Hepatic stellate cell (primary cell): ENCODE data around the gene KBTBD4.

Experiments
- DNase-seq: peaks from one replicate; pipeline ENCODE4 v3.0.0; 2011; ENCODE audit warnings: low spot score

Gene KBTBD4

DNA sequence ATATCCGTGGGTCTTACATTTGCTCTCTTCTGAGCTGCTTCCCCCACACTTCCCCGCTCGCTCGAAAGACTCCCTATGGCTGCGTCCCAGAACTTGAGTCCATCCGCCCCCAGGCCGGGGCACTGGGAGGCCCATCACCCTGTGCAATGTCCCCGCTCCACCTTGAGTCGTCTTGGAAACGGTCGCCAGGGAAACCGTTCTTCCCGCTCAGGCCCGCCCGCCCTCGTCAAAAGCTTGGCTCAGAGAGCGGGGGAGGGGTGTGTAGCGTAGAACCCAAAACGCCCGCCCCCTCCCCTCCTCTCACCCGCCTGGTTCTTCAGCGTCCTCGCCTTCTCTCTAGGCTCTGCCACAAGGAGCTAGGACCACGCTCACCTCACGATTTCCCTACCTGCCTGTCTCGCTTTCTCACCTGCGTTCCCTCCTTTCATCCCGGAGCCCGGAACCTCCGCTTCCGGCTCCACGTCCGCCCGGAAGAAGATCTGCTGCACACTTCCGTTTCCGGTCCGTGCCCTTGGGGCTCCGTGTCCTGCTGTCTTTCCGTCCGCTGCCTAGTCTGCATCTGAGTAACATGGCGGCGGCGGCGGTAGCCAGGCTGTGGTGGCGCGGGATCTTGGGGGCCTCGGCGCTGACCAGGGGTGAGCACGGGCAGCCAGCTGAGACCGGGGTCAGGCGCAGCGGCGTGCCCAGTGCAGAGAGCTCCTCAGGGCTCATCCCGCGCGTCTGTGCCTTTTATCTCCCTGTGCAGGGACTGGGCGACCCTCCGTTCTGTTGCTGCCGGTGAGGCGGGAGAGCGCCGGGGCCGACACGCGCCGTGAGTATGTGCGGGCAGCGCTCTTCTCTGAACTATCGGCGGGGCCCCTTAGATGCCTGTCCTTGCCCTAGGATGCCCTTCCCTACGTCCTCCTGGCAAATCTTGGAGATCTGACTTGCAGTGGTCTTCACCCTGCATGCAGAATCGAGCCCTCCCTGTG is at the start of gene KBTBD4, which contains the start of gene NDUFS3:
KBTBD4 (minus strand) TSS at position 447 of the 971 bp plus-strand sequence; CDS start at position 428, 19 bp downstream.
NDUFS3 (plus strand) TSS at position 551 of the 971 bp plus-strand sequence; CDS start at position 569, 18 bp downstream.
- DNase-seq: peak; percentile 89

GRCh38 chr11:47628026-47628425 is 49.3 kb upstream of the KBTBD4 start:
- no peak for DNase-seq

- no peak for DNase-seq
These were observed 47.5 kb upstream of the KBTBD4 start for GRCh38 chr11:47626234-47626633.

DNA sequence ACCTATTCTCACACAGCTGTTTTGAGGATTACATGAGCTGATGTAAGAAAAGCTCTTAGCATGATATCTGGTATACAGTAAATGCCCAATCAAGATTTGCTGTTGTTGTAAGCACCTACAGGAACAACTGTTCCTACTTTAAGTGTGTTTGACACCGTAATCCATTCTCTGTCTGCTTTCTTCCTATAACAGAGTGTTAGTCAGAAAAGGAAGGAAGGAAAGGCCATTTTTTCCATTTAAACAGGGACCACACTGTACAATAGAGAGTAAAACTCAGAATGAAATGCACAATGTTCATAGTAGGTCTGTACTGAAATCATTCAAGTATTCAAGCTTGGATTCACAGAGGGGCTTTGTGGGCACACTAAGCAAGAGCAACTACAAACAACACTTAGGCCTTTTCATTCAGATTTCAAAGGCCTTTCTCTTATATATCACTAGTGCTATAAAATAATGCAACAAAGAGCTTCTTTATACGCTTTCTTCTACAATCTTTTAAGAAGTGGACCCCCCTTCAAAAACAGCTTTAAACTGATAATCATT is 42.1 kb upstream of the KBTBD4 start:
- DNase-seq: no peak

GRCh38 chr11:47617417-47617809 is 38.6 kb upstream of the KBTBD4 start:
- DNase-seq: no peak

DNA sequence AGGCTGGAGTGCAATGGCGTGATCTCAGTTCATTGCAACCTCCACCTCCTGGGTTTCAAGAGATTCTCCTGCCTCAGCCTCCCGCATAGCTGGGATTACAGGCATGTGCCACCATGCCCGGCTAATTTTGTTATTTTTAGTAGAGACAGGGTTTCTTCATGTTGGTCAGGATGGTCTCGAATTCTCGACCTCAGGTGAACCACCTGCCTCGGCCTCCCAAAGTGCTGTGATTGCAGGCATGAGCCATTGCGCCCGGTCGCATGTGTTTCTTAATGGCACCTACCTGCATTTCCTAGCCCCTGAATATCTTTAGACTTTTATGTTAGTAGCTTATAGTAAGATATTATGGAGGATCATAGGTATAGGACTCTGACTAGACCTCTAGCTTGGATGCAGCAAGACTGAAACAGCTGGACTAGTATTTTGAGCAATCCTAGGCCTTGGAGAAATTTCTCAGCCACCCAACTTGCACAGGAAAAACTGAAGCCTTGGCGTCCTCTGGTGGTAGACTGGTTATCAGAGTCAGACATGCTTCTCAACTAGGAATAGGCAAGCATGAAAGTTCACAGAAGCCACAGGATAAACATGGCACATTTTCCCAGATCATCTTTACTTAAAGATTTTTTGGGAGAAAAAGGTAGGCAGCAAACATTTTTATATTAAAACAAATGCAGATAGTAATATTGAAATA is 38.1 kb upstream of the KBTBD4 start:
- DNase-seq: peak; percentile 72

DNA sequence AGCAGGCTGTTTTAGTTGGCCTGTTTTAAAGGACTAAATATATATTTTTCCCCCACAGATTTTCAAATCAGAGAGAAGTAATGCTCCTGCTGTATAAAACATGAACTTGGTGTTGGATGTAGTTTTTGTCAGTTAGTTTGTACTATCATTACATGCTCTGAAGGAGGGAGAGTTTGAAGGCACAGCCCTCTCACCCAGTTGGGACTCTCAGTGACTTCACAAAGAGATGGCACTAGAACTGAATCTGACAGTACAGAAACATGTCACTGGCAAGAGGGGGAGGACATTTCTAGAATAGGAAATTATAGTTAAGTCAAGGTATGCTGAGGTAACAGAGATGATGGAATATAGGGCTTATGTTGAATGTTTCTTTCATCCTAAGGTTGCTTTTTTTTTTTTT is 36.5 kb upstream of the KBTBD4 start:
- DNase-seq: no peak

DNA sequence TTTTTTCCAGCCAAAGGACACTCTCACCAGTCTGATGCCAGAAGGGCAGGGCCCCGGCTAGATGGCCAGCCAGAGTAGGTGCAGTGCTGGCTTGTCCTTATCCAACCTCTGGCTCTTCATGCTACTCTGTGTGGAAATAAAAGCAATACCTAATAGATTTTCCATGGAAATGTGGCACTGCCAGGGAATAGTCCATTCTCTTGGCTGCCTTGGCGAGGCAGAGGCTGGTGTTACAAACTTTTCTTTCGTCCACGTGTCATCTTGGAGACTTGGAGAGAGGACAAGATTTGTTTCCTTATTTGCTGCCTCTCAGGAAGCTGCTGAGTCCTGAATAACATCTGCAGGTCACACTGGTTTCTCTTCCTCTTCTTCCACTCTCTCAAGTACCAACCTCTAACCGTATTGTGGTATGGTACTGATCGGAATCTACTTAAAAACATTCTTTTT is 32.6 kb upstream of the KBTBD4 start:
- no peak for DNase-seq

GRCh38 chr11:47609675-47610074 is 30.9 kb upstream of the KBTBD4 start:
- DNase-seq: no peak

GRCh38 chr11:47607380-47607779 is 28.6 kb upstream of the KBTBD4 start:
- DNase-seq: peak; percentile 93

GRCh38 chr11:47606731-47607130 is 28.0 kb upstream of the KBTBD4 start:
- DNase-seq: peak; percentile 46

GRCh38 chr11:47605921-47606320 is 27.2 kb upstream of the KBTBD4 start:
- DNase-seq: no peak

- peak; percentile 66 for DNase-seq
These were observed 24.5 kb upstream of the KBTBD4 start for GRCh38 chr11:47603295-47603694.

GRCh38 chr11:47599902-47600301 is 21.1 kb upstream of the KBTBD4 start:
- DNase-seq: no peak

DNA sequence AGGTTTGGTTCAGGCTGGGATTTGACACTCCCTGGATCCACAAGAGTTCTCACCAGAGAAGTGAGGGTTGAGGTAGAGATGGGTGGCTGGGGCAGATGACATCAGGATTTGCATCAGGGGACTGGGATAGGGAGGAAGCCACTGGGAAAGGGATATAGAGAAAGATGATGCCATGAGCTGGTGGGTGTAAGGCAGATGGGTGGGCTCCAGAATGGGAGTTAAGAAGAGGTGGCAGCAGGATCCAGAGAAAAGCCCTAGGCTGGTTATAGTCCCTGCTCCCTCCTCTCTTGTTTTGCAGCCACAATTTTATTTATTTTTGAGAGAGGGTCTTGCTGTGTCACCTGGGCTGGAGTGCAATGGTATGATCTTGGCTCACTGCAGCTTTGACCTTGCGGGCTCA is 17.2 kb upstream of the KBTBD4 start:
- no peak for DNase-seq

DNA sequence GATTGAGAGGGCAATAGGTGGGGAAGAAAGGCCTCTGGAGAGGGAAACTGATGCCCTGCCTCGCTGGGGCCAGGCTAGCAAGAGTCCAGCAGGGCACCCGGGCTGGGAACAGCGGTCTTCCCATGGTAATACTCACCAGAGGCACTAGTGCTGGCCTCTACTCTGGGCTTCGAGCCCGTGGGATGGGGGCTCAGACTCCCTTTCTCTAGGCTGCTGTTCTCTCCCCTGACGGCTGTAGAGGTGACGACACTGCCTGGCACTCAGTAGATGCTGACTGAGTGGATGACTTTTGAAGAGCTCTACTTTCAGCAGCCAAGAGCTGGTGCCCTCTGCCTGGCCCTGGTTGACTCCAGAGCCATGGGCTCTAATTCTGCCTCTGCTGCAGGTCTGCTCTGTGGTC is 16.3 kb upstream of the KBTBD4 start:
- DNase-seq: no peak

GRCh38 chr11:47593934-47594855 is 15.4 kb upstream of the KBTBD4 start, which contains the start of gene C1QTNF4:
Gene C1QTNF4, minus strand, starts transcription at chr11:47594411. Its CDS starts 3,601 bp downstream, at chr11:47590810.
- DNase-seq: no peak

DNA sequence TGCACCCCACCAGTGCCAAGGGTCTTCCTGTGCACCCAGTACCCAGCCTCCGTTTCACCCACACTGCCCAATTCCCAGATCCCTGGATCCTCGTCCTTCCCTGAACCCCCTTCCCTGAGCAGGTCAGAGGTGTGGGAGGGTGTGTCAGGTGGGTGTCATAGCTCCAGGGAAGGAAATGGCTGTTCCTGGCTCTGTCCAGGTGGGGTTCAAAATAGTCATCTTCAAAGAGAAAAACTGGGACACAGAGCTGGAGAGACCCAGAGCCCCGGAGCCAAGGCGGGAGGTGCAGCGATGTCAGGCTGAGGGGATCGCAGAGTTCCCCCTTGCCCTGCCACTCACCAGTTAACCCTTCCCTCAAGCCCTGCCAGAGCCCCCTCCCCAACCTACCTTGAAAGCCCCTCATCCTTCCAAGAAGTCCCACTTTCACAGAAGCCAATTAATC is 14.7 kb upstream of the KBTBD4 start:
- DNase-seq: no peak

- no peak for DNase-seq
These were observed 14.2 kb upstream of the KBTBD4 start for GRCh38 chr11:47592970-47593369.

DNA sequence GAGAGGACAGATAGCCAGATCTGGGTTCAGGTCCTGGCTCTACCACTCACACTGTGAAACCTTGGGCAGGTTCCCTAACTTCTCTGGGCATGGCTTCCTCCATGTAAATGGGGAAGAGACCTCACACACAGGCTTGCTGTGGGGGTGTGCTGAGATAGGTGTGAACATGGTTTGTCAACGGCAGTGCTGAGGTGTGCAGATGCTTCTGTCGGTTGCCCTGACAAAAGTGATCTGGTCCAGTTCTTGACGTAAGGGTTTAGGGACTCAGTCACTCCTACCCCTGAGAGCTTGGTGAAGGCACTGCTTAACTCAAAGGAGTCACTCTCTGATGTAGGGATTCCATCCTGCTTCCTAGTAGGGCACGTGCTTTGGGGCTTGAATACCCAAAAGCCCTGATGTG is 13.5 kb upstream of the KBTBD4 start:
- DNase-seq: no peak

- DNase-seq: no peak
These were observed 13.0 kb upstream of the KBTBD4 start for GRCh38 chr11:47591764-47592163.
